Fibroblast of the aortic adventitia (primary cell): ENCODE measurements around the gene BTBD7. TPM values are rescaled to one million over a fixed set of nuclear protein-coding genes. Genes with fewer than 3 reads are reported as not detected.

ENCODE experiments used
- DNase-seq: peaks from one replicate; pipeline ENCODE4 v3.0.0-alpha.2; 2010; ENCODE audit warnings: low read depth
- H3K4me3 ChIP-seq: 2 replicates; pipeline ENCODE4 v1.5.1; 2011; ENCODE audit warnings: low read depth, mild to moderate bottlenecking, control low read depth, low read length, moderate library complexity
- total RNA-seq: library from RNA; depleted of rRNA; stranded (reverse); fragments of >200 nt; gene quantifications from 2 replicates; pipeline ENCODE4 v1.2.3, GENCODE V29; 2012; ENCODE audit warnings: low replicate concordance
- TF ChIP-seq, protein P1 (sequence below): IDR thresholded peaks from 2 replicates; pipeline ENCODE4 v1.5.1; 2011; ENCODE audit warnings: mild to moderate bottlenecking, low read length, control low read depth, inconsistent platforms; ENCODE audit not compliant: insufficient read depth

BTBD7 gene
- total RNA-seq, 1 donor, result 38.0 TPM

DNA sequence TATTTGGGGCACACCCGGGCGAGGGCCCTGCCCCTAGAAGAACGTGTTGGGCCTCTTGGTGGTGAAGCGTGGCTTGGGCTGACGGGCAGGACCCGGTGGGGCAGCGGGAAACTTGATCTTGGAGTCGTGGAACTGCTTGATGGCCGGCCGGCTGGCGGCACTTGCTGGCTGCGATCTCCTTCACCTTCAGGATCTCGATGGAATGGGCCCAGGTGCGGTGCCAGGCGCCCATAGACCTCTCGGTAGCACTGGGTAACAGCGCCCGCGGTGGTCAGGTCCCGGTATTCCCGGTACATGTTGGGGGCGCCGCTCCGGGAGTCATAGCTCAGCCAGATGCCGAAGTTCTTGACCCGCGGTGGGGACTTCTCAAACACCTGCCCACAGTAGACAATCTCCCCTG lies 109.3 kb downstream of the BTBD7 start:
- TF ChIP-seq, protein P1, sequence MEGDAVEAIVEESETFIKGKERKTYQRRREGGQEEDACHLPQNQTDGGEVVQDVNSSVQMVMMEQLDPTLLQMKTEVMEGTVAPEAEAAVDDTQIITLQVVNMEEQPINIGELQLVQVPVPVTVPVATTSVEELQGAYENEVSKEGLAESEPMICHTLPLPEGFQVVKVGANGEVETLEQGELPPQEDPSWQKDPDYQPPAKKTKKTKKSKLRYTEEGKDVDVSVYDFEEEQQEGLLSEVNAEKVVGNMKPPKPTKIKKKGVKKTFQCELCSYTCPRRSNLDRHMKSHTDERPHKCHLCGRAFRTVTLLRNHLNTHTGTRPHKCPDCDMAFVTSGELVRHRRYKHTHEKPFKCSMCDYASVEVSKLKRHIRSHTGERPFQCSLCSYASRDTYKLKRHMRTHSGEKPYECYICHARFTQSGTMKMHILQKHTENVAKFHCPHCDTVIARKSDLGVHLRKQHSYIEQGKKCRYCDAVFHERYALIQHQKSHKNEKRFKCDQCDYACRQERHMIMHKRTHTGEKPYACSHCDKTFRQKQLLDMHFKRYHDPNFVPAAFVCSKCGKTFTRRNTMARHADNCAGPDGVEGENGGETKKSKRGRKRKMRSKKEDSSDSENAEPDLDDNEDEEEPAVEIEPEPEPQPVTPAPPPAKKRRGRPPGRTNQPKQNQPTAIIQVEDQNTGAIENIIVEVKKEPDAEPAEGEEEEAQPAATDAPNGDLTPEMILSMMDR, result no peak
- no peak for DNase-seq
- no peak overlapping the region for H3K4me3 ChIP-seq

DNA sequence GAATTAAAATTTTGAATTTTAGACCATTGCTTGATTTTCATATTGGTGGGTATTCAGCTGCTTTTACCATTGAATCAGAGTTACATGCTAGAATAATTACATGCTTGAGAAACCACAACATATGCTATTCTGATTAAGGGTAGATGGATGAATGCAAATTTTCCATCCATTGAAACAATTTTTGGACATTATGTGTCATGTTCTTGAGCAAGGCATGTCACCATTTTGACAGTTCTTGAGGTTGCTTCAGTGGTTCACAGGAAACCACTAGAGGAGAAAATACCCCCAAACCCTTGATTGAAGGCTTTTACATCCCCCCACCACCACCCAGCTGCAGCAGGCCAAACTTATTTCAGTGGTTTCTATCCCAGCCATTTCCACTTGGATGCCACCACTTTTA lies 112.3 kb downstream of the BTBD7 start:
- DNase-seq, result no peak
- TF ChIP-seq, protein P1, result no peak
- H3K4me3 ChIP-seq, result no peak overlapping the region

DNA sequence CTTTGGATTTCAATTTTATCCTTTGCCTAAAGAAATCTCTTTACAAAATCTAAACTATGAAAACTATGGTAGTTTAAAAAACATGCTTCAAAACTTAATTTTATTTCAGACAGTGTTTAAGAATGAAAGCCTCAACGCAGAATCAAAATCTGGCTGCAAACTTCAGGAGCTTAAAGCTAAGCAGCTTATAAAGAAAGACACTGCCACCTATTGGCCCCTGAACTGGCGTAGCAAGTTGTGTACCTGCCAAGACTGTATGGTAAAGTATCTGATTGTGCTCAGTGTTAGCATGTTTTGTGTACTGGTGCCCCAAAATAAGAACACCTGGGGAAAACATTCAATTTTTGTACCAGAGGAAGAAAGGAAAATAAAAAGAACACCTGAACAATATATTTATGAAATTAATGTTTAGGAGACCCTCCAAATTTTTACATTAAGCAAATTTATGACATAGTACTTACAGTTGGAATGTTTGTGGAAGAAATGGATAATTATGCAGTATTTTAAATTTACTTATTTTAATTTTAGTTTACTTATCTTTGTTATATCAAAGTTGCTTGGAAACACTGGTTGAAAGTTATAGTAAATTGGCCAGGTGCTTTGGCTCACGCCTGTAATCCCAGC lies 113.6 kb downstream of the BTBD7 start:
- TF ChIP-seq, protein P1, result peak; percentile 56
- H3K4me3 ChIP-seq, result no peak overlapping the region
- peak; percentile 73 for DNase-seq

DNA sequence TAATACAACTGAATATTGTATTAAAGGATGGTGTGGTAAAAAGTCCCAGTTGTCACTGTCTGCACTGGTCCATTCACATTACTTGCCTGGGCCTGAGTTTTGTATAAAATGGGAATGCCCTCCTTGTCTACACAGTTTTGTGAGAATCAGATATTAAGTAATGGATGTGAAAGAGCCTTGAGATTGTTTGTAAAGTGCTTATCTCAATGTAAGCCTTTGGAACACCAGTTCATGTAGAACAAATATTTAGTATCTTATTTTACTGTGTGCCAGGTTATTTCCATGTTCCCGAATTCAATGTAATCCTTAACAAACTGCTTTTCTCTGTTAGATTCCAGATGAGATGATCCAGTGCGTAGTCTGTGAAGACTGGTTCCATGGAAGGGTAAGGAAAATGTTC lies 118.2 kb downstream of the BTBD7 start:
- no peak overlapping the region for H3K4me3 ChIP-seq
- TF ChIP-seq, protein P1, result no peak
- no peak for DNase-seq

DNA sequence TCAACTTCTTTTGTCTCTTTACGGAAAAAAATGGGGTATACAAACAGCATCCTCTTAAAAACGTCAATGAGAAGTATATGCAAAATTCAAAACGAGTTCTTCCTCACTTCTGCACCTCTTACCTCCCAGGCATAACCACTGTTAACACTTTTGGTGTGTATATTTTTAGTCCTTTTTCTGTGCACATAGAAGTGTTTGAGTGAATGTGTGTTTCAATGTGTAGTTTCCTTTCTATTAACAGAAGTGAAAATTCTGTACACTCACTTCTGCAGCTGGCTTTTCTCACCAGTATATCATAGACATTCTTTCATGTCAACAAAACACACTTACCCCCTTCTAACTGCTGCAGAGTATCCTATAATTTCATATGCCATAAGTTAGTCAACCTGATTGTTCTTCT lies 120.4 kb downstream of the BTBD7 start:
- DNase-seq, result no peak
- H3K4me3 ChIP-seq, result no peak overlapping the region
- TF ChIP-seq, protein P1, result no peak

DNA sequence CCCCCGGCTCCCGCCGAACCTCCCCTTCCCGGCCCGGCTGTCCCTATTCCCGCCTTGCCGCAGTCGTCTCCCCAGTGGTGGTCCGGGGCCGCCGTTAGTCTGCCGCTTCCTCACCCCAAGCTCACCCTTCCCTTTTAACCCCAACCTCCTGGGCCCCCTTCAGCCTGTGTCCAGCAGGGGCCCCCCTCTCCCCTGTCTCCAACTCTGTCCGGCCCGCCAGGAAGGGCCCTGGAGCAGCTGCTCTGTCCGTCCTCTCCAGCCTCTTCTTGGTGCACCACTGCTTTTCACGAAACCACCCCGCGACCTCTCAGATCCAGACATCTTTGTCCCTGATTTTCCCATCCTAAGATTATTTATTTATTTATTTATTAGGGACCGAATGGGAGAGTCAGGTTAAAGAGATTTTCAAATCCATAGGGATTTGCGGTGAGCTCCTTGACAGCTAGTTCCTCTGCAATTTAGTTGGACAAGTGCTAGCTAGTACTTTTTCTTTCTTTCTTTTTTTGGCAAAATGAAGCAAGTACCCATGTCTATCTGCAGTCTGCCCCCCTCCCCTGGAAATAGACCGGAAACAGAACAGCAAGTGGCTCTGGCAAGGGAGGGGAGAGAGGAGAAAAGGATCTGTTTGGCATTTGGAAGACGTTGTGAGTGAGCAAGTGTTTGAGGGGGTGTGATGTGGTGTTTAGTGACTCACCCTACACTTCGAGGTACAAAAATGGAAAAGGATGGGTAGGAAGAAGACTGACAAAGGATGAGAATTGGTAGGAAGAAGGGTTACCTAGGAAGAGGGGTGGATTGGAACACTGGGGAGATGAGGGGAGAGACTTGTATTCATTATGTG lies 125.1 kb downstream of the BTBD7 start:
- TF ChIP-seq, protein P1, result peak; percentile 36
- DNase-seq, result peak; percentile 51
- H3K4me3 ChIP-seq, result peak overlapping the region; percentile 93
